ENCODE results near the gene ZNF84.
A peak's percentile ranks its signal among the peaks of the same experiment; 100 is the strongest.

ZNF84 gene

DNA sequence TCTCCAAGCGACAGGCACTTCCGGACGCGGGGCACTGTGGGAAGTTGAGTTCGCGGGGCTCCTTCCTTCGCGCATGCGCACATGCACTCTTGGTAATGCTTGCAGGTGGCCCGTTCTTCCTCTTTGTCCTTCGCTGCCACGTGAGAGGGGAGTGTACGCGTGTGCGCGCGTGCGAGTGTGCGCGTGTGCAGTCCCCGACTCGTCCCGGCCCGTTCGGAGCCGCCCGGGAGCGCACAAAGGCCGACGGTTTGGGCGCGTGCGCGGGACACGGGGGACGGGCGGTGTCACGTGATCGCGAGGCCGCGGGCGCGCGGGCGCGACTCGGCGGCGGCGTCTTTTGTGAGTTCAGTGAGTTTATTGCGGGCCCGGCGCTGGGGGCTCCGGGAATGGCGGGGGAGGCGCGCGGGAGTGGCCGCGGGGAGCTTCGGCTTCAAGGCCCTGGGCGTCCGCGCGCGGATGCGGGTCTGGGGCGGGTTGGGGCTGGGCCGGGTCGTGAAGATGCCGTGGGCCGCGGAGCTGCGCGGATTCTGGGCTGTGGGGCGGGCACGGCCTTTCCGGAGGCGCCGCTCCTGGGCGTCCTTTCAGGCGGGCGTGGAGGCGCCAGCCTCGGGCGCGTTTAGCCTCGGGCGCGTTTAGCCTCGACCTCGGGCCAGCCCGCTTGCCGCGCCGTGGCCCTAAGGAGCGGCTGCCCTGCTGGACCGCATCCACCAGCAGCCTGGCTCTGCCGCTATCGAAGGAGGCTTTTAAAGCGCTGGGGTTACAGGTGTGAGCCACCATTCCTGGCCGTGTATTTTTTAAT is at the start of gene ZNF84:
Gene ZNF84, plus strand, starts transcription at position 303 of the 799 bp plus-strand sequence. CDS start 3,959 bp downstream, outside the sequence.
- peak; percentile 100 for DNase-seq

- peak; percentile 15 for DNase-seq
These were observed 38.6 kb upstream of the ZNF84 start for GRCh38 chr12:132998741-132999140.

DNA sequence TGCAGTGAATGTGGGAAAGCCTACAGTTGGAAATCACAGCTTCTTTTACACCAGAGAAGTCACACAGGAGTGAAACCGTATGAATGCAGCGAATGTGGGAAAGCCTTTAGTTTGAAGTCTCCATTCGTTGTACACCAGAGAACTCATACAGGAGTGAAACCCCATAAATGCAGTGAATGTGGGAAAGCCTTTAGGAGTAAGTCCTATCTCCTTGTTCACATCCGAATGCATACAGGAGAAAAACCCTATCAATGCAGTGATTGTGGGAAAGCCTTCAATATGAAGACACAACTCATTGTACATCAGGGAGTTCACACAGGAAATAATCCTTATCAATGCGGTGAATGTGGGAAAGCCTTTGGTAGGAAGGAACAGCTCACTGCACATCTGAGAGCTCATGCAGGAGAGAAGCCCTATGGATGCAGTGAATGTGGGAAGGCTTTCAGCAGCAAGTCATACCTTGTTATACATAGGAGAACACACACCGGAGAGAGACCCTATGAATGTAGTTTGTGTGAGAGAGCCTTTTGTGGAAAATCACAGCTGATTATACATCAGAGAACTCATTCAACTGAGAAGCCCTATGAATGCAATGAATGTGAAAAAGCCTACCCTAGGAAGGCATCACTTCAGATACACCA is 26.5 kb upstream of the ZNF84 start:
- DNase-seq: no peak

DNA sequence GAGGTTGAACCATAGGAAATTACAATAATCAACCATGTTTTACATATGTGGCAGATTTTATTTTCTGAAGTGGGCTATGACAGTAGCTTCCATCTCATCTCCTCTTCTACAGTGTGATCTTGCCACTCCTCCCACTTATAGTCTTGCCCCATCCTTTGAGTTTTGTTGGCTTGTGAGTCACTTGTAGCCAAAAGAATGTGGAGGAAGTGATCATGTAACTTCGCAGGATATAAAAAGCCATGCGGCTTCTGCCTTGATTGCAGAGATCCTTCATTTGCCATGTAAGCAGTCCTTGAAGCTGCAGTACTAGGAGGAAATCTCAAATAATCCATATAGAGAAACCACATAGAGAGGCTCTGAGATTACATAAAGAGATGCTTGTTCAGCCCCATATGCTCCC is 13.7 kb upstream of the ZNF84 start:
- no peak for DNase-seq

GRCh38 chr12:133026996-133027395 is 10.3 kb upstream of the ZNF84 start:
- no peak for DNase-seq

GRCh38 chr12:133038118-133038709 is 905 bp downstream of the ZNF84 start:
- no peak for DNase-seq

DNA sequence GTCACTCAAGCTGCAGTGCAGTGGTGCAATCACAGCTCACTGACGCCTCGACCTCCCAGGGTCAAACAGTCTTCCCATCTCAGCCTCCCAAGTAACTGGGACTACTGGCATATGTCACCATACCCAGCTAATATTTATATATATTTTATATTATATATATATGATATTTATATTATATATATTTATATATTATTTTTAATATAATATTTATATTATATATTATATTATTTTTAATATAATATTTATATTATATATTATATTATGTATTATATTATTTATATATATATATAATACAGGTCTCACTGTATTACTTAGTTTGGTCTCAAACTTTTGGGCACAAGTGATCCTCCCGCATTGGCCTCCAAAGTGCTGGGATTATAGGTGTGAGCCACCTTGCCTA is 9.4 kb downstream of the ZNF84 start:
- DNase-seq: no peak

DNA sequence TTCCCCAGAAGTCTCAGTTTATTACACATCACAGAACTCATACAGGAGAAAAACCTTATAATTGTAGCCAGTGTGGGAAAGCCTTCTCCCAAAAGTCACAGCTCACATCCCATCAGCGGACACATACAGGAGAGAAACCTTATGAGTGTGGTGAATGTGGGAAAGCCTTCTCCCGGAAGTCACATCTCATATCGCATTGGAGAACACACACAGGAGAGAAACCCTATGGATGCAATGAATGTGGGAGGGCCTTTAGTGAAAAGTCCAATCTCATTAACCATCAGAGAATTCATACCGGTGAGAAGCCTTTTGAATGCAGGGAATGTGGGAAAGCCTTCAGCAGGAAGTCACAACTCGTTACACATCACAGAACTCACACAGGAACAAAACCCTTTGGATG is 20.1 kb downstream of the ZNF84 start:
- DNase-seq: peak; percentile 39

DNA sequence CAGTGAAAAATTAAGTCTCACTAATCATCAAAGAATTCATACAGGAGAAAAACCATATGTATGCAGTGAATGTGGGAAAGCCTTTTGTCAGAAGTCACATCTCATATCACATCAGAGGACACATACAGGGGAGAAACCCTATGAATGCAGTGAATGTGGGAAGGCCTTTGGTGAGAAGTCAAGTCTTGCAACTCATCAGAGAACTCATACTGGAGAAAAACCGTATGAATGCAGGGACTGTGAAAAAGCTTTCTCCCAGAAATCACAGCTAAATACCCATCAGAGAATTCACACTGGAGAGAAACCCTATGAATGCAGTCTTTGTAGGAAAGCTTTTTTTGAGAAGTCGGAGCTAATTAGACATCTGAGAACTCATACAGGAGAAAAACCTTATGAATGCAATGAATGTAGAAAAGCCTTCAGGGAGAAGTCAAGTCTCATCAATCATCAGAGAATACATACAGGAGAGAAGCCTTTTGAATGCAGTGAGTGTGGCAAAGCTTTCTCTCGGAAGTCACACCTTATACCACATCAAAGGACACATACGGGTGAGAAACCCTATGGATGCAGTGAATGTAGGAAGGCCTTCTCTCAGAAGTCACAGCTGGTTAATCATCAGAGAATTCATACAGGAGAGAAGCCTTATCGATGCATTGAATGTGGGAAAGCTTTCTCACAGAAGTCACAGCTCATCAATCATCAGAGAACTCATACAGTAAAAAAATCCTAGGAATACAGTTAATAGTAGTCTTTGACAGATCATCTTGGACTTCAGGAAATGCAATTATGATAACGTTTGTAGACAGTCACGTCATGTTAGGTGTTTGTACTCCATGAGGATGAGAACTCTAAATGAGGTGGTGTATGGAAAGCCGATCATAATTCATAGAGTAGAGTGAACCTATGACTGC is 21.1 kb downstream of the ZNF84 start:
- peak; percentile 61 for DNase-seq

DNA sequence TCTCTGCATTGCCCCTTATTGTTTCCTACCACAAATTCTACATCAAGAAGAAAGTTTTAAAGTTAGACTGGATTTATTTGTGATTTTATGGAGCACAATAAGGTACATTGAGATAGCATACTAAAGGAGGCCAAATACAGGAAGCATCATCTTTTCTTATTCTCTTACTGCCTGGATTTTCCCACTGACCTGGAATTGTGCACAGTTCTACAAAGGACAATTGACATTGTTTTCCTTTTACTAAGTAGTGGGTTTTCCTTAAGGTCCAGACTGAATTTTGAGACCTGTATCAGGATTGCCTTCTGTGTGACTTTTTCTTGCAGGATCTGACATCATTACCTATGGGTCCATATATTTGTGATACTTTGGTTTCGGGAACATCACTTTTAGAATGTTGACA is 24.6 kb downstream of the ZNF84 start:
- no peak for DNase-seq

- no peak for DNase-seq
These were observed 26.2 kb downstream of the ZNF84 start for GRCh38 chr12:133063556-133063955.

GRCh38 chr12:133073836-133074235 is 36.5 kb downstream of the ZNF84 start:
- no peak for DNase-seq

- peak; percentile 100 for DNase-seq
These were observed 42.7 kb downstream of the ZNF84 start for GRCh38 chr12:133080026-133080367.

DNA sequence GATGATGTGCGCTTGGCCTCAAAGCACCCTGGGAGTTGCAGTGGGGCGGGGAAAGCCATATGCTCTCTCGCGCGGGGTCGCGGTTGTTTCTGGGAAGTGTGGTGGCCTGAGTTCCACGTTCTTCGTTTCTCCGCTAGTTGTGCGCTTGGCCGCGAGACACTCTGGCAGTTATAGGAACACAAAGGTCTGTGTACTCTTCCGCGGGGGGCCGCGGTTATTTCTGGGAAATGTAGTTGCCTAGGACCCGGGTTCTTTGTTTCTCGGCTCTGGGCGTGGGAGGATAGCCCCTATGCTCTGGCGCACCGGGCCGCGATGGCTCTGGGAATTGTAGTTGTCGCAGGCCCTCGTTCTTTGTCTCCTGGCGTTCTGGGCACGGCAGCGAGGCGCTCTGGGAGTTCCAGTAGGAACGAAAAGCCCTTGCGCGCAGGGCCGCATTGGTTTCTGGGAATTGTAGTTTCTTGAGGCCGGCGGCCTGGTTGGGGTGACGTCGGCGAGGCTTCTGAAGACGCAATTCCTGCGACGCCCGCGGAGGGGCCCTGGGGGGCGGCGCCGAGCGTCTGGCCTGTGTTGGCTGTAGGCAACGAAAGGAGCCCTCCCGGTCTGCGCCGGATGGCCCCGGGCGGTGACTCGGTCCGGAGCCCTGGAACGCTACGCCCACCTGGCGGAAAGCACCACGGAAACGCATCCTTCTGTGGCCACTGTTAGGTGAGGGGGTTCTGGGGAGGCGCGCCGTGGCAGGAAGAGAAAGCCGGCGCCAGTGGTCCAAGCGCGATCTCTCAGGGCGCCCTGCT is 43.3 kb downstream of the ZNF84 start, which contains the start of gene ZNF140:
Gene ZNF140, plus strand, starts transcription at position 556 of the 791 bp plus-strand sequence. CDS start 398 bp downstream, outside the sequence.
- DNase-seq: peak; percentile 99

GRCh38 chr12:133081159-133081780 is 44.0 kb downstream of the ZNF84 start:
- peak; percentile 40 for DNase-seq

DNA sequence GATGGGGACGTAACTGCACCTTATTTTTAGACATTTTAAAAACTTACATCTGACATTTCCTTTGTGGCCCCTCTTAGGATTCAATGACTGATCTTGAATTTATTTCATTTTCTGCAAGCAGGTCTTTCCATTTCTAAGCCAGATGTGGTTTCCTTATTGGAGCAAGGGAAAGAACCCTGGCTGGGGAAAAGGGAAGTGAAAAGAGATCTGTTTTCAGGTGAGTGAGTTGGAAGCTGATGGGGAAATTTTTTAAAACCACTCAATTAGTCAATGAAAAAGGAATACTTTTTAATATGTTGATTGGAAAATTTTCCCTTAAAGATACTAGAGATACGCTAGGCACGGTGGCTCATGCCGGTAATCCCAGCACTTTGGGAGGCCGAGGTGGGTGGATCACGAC is 46.0 kb downstream of the ZNF84 start:
- no peak for DNase-seq

- peak; percentile 25 for DNase-seq
These were observed 68.3 kb downstream of the ZNF84 start for GRCh38 chr12:133105620-133106019.

- peak; percentile 31 for DNase-seq
These were observed 68.9 kb downstream of the ZNF84 start for GRCh38 chr12:133106253-133106652.

DNA sequence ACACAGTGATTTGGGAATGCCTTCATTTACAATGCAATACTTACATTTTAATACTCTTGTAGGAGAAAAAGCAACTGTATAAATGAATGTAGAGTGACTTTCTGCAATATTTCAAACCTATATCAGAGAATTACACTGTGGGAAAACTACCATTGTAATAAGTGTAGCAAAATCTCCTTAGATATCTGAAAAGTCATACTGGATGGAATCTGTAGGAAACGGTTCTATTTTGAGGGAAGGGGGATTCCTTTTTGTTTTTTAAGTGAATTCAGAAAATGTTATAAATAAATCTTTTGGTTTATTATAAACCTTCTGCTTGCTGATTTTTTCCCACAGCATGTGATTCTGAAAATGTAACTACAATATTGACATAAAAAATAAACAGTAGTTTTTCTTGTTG is 69.8 kb downstream of the ZNF84 start:
- no peak for DNase-seq

GRCh38 chr12:133108150-133108549 is 70.8 kb downstream of the ZNF84 start:
- no peak for DNase-seq
